ENCODE results near the gene GMPR.

- TF ChIP-seq CTCF (IDR thresholded peaks at IDR 0.05): no peak
- TF ChIP-seq POLR2A (IDR thresholded peaks at IDR 0.05): no peak
- TF ChIP-seq POLR2AphosphoS5 (IDR thresholded peaks at IDR 0.05): no peak
- TF ChIP-seq EP300 (IDR thresholded peaks at IDR 0.05): no peak
Measured at GRCh38 chr6:16326971-16327776, 88.8 kb downstream of the GMPR start.

Data from upper lobe of left lung (tissue), 4 donors.